HG03565 (cell line): ENCODE results near the gene ADRA2A.

Experiments
- ATAC-seq: cut with Tn5 transposase; IDR thresholded peaks from one replicate; pipeline ENCODE4 v1.9.1; 2021; ENCODE audit warnings: mild to moderate bottlenecking, moderate library complexity; ENCODE audit not compliant: unreplicated experiment

Gene ADRA2A

DNA sequence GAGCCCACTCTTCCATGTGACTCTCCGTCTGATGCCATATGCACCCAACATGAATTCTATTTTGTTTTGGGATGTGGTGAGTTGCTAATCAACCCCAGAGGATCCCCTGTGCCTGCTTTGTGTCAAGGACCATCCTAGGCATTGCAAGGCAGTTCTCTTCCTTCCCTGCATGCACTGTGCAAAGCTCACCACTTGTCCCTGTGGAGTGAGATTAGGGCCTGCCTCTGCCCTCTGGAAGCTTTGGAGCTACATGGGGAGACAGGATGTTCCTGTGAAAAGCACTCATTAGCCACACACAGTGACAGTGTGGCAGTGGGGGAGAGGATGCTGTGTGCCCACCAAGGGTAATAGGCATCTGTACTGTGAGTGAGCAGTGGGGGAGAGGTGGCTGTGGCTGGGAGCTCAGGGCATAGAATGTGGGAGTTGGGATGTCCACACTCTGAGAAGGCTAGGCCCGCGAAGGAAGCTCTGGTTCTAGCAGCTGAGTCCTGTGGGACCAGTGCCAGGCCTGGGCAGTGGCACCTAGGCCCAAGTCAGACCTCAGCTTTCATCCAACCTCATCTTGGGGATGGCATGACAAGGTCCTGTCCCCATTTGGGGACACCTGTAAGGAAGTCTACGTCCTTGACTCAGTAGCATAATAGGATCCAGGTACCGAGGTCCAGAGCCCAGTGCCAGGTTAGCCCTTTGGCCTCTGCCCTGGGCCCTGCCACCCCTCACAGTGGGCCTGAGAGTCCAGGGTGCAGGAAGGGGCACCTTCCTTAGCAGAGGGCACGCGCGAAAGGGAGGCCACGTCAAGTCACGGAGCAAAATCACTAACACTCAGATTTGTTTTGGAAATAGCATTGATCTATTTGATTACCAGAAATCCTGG lies 6.6 kb downstream of the ADRA2A start:
- ATAC-seq, result no peak

DNA sequence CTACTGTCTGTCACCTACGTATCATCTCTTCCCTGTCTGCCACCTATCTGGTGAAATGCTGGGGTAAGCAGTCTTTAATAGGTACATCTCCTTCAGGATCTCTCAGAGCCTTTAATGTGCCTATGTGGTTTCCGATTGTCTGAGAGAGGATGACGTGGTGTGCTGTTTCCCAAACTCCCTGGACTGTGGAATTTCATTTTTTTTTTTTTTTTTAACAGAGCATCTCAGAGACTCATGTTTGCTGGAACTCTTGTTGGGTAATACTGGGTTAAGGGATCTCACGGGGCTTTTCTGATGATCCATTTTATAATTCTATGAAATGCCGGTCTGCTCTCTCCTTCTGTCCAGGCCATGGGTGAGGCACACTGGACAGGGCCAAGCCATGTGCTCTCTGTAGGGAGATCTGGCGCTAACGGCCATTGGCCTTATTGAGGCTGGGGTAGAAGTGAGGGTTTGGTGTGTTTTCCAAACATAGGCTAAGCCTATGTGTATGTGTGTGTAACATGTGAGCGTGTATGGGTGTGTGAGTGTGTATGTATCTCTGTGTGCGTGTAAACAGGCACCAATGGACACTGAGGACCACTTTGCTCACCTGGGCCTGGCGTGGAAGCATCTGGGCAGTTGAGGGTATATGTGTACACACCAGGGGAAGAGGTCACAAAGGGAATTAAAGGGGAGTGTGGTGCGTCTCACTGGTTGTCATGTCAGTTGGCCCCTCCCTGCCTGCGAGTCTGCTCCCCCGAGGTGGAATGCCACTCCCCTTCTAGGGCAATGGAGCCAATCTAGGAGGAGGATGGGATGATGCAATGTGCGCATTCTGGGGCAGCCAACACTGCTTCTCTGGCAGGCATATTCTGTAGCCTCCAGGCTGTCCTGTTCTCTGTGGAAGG lies 7.8 kb downstream of the ADRA2A start:
- no peak for ATAC-seq

DNA sequence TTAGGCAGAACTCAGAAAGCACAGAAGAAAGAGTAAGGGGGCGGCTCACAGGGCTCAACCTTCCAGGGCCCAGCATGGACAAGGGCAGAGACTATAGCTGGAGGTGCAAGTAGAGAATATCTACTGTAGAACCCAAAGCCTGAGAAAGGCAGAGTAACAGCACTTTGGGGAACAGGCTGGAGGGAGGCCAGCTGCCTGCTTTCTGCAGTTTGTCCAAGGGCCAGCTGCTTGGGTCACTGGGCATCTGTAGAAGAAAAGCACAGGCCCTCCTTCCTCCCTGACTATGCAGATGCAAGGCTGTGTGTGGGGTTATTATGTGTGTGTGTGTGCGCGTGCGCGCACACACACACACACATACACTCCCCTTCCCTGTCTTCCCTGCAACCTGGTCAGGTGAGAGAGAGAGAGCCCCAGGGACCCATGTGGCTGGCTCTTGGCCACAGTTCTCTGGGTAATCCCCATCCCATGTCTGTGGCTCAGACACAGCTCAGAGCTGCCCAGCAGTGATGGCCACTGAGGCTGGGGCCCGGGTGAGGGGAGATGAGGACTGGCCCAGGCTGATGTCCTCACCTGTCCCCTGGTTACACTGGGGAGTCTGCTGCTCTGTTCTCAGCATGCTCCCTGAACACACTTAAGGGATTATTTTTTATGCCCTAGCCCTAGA lies 9.0 kb downstream of the ADRA2A start:
- no peak for ATAC-seq

DNA sequence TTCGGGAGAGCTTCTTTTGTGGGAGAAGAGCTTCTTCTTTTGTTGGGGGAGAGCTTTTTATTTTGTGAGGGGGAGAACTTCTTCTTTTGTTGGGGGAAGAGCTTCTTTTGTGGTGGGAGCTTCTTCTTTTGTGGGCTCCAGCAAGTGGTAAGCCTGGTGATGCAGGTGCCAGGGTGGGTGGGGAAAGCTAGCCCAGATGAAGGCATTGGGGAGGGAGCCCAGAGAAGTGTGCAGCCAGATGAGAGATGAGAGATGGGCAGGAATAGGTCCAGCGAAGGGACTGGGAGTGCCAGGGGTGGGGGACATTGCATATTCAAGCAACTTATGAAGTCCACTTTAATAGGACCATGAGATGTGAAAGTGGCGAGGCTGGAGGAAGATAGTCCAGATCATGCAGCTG lies 9.7 kb downstream of the ADRA2A start:
- ATAC-seq, result no peak

DNA sequence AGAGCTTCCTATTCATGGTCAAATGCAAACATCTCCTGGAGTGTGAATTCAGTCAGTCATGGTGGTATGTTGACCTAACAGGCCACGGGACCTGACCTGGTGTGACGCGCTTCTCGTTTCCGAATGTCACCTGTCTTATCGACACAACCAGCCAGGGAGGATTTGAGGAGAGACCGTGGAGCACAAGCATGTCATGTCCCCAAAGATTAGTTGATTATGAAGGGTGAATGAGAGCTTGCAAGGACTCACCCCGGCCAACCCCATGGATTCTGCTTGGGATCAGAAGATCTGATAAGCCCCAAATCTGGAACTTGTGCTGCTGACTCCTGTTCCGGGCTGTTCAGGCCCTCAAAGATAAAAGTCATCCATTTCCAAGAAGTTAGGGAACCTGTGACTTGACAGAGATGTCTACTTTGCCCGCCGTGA lies 10.5 kb downstream of the ADRA2A start:
- ATAC-seq, result no peak

DNA sequence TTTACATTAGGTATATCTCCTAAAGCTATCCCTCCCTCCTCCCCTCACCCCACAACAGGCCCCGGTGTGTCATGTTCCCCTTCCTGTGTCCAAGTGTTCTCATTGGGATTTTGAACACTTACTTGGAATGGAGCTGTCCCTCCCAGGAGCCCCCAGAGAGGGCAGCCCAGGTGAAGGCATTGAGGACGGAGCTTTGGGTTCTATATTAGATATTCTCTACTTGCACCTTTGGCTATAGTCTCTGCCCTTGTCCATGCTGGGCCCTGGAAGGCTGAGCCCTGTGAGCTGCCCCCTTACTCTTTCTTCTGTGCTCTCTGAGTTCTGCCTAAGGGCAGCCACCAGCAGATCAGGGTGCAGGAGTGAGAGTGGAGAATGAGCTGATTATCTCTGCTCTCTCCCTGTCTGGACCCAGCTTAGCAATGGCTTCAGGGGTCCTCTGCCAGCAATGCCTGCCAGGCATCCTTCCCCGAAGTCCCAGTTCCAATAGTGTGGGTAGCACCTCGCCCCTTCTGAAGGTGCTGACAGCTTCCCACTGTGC lies 11.2 kb downstream of the ADRA2A start:
- no peak for ATAC-seq

DNA sequence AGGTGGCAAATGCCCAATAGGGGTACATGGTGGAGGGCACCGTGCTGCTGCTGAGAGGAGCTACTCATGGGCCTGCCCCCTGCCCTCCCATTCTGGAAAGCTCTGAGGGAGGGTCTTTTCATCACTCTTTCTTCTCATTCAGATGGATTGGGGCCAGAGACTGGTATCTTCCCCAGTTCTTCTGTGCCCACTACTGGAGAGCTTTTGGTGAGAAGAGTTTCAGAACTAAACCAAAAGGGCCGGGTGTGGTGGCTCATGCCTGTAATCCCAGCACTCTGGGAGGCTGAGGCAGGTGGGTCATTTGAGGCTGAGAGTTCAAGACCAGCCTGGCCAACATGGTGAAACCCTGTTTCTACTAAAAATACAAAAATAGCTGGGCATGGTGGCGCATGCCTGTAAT lies 12.5 kb downstream of the ADRA2A start:
- no peak for ATAC-seq

DNA sequence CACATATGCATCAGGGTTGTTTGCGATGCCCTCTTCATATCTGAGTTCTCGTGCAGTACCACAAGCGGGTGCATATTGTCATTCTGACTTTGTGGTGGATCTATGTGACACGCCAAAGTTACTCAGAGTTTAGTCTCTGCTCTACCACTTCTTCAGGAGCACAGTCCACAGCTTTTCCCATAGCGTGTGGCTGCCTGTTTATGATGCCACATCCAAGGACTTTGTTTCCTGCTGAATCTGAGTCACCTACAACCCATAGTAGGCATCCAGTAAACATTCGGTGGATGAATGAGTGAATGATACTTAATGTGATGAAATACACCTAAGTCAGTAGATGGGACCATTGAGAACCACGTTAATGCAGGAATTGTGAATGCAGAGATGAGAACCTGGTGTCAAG lies 15.0 kb downstream of the ADRA2A start:
- no peak for ATAC-seq

DNA sequence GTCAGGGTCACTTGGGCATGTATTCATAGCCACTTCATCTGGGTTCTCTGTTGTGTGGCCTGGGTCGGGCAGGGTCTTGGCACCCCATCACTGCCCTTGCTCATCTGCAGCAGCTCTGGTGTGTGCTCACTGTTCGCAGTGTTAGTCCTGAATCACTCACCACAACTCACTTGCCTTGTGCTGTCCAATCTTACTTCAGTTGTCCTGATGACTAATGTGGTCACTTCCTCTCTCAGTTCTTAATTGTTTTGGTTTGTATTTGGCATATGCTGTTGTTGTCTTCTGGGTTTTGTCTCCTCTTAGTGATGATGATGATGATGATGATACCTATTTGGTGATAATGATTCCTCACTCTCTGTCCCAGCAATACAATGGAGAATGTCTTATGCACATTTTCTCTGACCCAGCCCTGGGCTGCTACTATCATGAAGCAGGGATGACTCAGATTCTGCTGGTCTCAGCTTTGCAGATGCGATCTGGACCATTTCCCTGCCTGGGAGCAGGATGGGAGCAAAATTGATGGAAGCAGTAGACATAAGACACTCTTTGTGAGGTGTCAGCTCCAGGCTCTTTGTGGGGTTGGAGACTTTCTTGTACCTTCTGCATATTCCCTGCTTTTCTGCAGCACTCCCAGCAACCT lies 17.0 kb downstream of the ADRA2A start:
- no peak for ATAC-seq

DNA sequence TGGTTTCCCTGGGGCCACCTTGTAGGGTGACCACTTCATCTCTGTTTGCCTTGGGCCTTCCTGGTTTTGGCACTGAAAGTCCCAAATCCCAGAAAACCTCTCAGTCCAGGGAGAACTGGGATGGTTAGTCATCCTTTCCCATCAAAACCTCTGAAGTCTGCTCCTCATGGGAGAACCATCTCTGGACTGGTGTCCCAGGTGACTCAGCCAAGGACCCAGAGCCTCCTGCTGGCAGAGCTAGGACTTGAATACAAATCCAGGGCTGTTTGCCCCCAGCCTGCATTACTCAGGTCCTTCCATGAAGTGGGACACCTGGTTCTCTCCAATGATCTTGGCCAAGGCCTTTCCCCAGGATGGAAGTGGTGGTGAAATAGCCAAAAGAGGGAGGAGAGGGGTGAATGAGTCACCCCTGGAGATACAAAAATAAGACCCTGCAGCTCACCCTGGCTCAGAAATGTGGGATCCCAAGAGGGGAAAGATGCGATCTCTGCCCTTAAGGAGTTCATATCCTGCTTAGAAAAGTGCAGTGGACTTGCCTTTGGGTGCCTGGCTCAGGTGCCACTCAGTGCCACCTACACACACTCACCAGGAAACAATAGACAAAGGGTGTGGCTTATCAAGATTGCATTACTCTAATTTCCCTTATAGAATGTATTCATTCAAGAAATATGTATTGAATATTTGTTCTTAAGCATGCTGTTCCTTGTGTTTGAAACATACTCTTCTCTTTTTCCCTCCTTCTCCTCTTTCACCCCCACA lies 22.0 kb downstream of the ADRA2A start:
- ATAC-seq, result no peak

DNA sequence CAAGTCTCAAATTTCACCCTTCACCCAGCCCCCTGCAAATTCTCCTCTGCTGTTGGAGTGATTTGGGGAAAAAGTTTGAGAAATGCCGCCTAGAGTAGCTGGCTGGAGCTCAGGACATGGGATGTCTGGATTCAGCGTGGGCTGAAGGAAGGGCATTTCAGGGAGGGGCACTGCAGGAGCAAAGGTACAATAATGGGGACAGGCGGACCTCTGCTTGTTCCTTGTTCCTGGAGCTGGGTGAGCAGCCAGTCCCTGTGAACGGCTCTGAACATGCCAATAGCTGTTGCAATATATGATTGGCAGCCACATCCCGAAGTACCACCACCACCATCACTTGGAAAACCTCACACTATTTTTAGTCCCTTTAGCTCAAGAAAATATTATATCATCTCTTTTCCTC lies 23.4 kb downstream of the ADRA2A start:
- no peak for ATAC-seq

DNA sequence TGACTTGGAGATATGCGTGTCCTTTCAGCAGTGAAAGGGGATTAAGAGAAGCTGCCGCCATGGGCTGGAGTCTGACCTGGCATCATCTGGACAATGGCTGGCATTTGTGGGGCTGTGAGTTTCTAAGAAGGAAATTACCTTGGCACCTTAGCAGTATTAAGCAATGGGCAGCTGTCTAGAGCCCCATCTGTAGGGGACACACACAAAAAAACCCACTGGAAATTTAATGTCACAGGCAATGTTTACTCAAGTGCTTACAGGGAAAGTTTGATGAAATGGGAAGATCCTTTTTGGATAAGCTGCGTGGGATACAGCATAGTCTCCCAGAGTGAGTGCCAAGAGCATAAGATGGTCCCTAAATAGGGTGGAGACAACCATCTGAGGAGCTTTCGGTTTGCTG lies 25.0 kb downstream of the ADRA2A start:
- no peak for ATAC-seq

DNA sequence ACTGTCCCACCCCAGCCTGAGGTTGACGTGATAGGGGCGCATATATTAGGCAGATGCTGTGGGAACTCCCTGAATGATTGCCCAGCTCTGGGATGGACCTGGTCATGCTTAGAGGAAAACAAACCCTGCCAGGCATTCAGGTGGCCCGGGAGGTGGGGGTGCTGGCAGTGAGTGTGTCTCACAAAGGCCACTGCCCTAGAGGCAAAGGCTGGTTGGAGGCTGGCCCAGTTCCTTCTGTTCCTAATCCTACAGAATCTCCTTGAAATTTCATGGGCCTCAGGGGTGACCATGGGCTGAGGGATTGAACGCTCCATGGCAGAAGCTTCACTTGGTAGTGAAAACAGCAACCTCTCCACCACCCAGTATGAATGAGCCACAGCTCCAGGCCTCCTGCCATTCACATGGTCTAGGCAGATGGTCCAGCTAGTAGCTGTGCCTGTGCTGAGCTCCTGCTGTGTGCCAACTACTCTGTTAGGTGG lies 25.6 kb downstream of the ADRA2A start:
- no peak for ATAC-seq

DNA sequence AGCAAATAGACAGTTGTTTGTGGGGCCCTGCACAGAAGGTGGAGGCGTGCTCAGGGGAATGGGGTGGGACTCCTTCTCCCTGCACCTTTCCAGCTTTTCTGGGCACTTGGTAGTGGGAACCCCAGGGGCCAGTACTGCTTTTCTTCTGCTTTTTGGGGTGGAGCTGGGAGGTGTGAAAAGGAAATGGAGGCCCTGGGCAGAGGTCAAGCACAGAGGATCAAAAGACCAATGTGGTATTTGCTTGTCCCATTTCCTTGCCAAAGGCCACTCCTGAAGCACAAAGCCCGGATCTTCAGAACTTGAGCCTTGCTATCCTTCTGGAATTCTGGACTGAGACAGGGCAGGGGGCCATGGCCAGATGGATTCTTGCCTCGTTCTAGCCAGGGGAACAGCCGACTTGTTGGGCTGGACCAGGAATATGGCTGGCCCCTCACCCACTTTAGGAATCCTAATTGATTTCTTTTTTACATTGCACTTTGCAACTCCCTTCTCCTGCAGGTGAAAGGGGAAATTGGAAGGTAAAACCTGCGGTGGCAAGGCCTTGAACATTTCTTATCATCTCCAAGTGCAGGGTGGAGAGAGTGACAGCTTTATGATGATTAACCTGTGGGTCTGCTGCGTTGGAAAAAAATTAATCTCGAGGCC lies 26.5 kb downstream of the ADRA2A start:
- no peak for ATAC-seq

DNA sequence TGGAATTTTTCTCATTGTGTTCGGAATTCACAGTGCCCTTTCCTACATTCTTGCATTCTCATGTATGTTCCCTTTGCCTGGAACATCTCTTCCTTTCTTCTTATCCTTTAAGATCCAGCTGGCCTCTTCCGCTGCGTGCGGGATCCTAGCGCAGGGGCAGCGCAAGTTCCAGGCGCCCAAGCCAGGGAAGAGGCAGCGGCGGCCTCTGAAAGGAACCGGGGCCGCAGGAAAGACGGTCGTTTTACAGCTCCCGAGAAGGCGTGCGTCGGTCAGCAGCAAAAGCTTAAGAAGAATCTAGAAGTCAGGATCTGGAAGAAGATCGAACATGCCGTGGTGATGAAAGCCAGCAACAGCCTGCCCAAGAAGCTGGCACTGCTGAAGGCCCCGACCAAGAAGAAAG lies 28.0 kb downstream of the ADRA2A start:
- ATAC-seq, result no peak

DNA sequence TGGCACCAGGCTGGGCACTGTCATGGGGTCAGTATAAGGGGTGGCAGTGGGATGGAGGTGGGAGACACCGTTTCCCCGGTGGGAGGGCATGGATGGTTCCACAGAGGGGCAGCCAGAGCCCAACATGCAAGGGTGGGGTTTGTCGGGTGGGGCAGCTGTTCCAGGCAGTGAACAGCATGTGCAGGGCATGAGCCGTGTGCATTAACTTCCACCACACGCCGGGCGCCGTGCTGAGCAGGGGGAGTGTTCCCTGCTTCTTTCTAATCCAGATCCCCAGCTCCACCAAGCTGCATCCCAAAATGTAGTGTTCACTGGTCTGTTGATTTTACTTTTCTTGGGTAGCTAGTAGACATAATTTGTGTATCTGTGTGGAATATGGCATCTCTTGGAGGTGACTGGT lies 29.3 kb downstream of the ADRA2A start:
- ATAC-seq, result no peak

DNA sequence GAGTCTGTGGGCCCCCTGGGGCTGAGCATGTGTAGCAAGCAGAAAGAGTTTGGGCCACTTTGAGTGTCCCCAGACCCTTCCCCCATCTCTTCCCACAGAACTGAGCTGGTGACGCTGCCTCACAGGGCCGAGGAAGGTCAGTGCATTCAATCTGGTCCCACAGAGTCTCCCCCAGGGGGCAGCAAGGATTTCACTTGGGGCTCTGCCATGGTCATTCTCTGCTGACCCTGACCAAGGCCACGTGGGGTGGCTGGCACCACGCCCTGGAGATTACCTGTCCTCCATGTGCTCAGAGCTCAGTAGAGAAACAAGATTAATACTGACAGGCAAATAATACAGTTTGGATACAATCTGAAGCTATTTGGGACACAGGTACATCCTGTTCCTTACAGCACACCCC lies 30.2 kb downstream of the ADRA2A start:
- ATAC-seq, result no peak

DNA sequence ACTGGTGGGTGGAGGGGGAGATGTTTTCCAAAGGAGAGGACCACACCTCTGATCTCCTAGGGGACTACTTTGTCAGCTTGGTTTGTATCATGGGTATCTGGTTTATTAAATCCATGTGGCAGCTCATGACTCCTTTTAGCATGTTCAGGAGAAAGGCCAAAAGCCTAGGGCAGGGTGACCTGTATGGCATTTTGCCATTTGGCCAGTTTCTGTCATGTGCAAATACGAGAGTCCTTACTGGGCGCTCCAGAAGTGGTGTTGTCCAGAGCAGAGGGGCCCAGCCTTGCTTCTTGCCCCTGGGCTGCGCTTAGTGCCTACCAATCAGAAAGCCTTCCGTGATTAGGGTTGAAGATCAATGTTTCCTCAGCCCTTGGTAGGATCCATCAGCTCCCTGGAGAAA lies 31.0 kb downstream of the ADRA2A start:
- no peak for ATAC-seq

DNA sequence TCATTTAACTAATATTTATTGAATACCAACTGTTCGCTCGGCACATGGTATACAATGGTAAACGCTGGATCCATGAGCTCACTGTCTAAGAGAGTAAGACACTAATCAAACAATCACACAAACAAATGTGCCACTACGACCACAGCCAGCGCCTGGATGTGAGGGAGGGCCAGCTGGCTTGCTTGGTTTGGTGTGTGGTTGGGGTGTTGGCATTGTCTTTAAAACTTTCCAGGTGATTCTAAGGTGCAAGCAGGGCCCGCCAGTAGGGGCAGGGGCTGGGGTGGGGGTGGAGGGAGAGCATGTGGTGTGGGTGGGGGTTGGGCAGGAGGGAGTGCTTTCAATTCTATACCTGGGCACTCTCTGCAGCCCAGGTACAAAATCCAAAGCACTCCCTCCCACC lies 31.6 kb downstream of the ADRA2A start:
- no peak for ATAC-seq
